HG02973 (cell line): ENCODE measurements around the gene HMG20A.

ENCODE experiments used
- ATAC-seq: cut with Tn5 transposase; IDR thresholded peaks from one replicate; pipeline ENCODE4 v1.9.1; 2021; ENCODE audit warnings: moderate library complexity; ENCODE audit not compliant: unreplicated experiment

Gene HMG20A

GRCh38 chr15:77425104-77425503 is 4.4 kb downstream of the HMG20A start:
- ATAC-seq, result no peak

- no peak for ATAC-seq
These were observed 5.7 kb downstream of the HMG20A start for GRCh38 chr15:77426377-77426776.

GRCh38 chr15:77426871-77427270 is 6.2 kb downstream of the HMG20A start:
- no peak for ATAC-seq

- ATAC-seq, result no peak
These were observed 9.5 kb downstream of the HMG20A start for GRCh38 chr15:77430213-77430612.

GRCh38 chr15:77430652-77431051 is 10.0 kb downstream of the HMG20A start:
- ATAC-seq, result no peak

- no peak for ATAC-seq
These were observed 16.1 kb downstream of the HMG20A start for GRCh38 chr15:77436822-77437221.

- no peak for ATAC-seq
These were observed 16.6 kb downstream of the HMG20A start for GRCh38 chr15:77437264-77437663.

- ATAC-seq, result peak; percentile 76
These were observed 19.8 kb downstream of the HMG20A start for GRCh38 chr15:77440378-77440999.

GRCh38 chr15:77446840-77447390 is 26.2 kb downstream of the HMG20A start:
- no peak for ATAC-seq

GRCh38 chr15:77454265-77454664 is 33.6 kb downstream of the HMG20A start:
- no peak for ATAC-seq

GRCh38 chr15:77454951-77455350 is 34.3 kb downstream of the HMG20A start:
- ATAC-seq, result no peak

GRCh38 chr15:77455696-77456321 is 35.1 kb downstream of the HMG20A start:
- ATAC-seq, result no peak

GRCh38 chr15:77456746-77457145 is 36.1 kb downstream of the HMG20A start:
- ATAC-seq, result no peak

GRCh38 chr15:77457191-77457904 is 36.7 kb downstream of the HMG20A start:
- ATAC-seq, result no peak

- no peak for ATAC-seq
These were observed 37.2 kb downstream of the HMG20A start for GRCh38 chr15:77457905-77458265.

- no peak for ATAC-seq
These were observed 38.3 kb downstream of the HMG20A start for GRCh38 chr15:77459031-77459430.

- ATAC-seq, result no peak
These were observed 40.8 kb downstream of the HMG20A start for GRCh38 chr15:77461486-77461885.

GRCh38 chr15:77464129-77464865 is 43.6 kb downstream of the HMG20A start:
- no peak for ATAC-seq

- no peak for ATAC-seq
These were observed 45.8 kb downstream of the HMG20A start for GRCh38 chr15:77466521-77466920.

GRCh38 chr15:77468896-77469295 is 48.2 kb downstream of the HMG20A start:
- no peak for ATAC-seq

GRCh38 chr15:77470235-77470634 is 49.5 kb downstream of the HMG20A start:
- no peak for ATAC-seq
